Transverse colon (tissue), 3 donors: ENCODE data around the gene SLC43A3.

ENCODE experiments used
- CTCF ChIP-seq, 5 experiments: fragments of 200-600 bp in 3 of 5; fragments of 450-650 bp in 2 of 5; sonication (generic) in 3 of 5; IDR thresholded peaks; 1 replicate in 2 of 5; 2 replicates in 3 of 5; pipeline ENCODE4 v1.5.1; 2016 to 2017; ENCODE audit warnings: antibody characterized with exemption in 5 of 5, inconsistent platforms in 3 of 5, mild to moderate bottlenecking in 2 of 5, moderate library complexity in 1 of 5
- POLR2A ChIP-seq: fragments of 450-650 bp; IDR thresholded peaks from one replicate; pipeline ENCODE4 v1.6.1; 2016; ENCODE audit warnings: antibody characterized with exemption, mild to moderate bottlenecking, moderate library complexity

- peak in 3 of 5 experiments; percentile 3 to 26 (median 5) for TF ChIP-seq CTCF (IDR thresholded peaks at IDR 0.05)
- TF ChIP-seq POLR2A = no peak
Measured at GRCh38 chr11:57457643-57458023, 30.7 kb upstream of the SLC43A3 start.
